HG03196 (cell line): ENCODE measurements around the gene RBM33.

Experiments used
- ATAC-seq: cut with Tn5 transposase; IDR thresholded peaks from one replicate; pipeline ENCODE4 v1.9.1; 2021; ENCODE audit not compliant: unreplicated experiment

RBM33 gene

GRCh38 chr7:155763691-155764437, 119.4 kb downstream of the RBM33 start:
- peak; percentile 60 for ATAC-seq

- ATAC-seq: peak; percentile 47
Measured at GRCh38 chr7:155764438-155764793, 120.0 kb downstream of the RBM33 start.

DNA sequence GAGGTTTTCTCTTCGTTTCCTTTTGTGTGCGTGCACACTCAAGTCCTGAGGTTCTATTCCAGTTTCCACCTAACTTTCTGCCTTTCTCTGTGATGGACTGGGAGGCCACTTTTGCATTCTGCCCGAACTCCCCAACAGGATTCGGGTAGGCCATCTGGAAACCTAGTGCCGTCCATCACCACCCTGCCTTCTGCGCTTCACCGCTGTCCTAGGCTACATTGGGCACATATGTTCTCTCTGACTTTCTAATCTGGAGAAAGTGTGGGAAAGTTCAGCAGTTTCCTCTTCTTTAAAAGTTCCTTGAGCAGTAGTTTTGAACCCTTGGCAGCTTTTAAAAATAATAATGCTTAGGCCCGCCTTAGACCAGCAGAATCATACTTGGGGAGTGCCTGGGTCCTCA, 121.0 kb downstream of the RBM33 start:
- ATAC-seq: no peak

DNA sequence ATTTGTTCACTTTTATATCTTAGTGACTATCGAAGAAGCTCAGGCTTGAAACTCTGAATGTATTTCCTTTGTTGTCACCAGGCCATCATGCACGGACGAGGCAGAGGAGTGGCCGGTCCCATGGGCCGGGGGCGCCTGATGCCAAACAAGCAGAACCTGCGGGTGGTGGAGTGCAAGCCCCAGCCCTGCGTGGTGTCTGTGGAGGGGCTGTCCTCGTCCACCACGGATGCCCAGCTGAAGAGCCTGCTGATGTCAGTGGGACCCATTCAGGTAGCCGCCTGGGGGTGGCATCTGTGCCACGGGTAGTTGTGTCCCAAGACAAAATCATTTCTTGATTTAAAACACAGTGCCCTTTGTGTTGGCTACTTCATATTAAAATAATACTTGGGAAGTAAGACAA, 121.9 kb downstream of the RBM33 start:
- no peak for ATAC-seq

DNA sequence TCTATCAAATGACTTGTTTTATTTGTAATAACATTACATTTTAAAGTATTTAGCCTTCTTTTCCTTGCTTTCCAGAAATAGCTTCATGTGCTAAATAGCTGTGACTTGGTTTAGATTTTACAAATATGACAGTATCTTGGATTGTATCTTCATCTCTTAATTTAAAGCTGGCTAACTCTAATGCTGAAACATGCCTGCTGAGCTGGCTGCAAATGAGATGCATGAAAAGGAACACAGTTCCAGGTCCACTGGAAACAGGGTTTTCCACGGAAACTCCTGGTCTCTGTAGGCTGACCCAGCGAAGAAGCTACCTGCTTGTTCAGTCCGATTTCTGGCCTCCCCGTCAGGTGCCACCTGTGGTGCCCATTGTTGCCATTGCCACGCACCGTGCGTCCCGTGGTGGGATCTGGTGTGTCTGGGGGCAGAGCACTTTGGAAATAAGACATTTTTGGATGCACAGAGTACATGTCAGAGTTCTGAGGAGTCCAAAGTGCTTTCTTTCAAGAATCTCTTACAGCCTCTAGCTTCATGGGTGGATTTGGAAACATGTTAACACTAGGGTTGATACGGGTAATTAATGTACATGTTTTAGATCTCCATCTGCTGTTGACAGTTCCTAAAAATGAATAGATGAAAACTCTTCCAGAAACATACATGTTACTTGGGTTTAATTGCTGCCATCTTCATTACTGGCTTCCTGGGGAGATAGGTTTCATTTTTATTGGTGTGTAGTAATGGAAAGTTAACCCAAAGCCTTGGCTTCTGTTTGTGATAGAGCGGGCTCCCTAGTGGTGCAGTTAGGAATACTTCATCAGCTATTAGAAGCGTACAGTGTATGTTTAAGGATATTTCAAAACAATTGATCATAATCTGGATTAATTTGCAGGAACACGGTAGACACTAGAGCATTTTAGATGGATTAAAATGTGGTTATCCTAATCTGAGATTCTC, 122.8 kb downstream of the RBM33 start:
- no peak for ATAC-seq

- no peak for ATAC-seq
Measured at GRCh38 chr7:155769701-155770100, 125.2 kb downstream of the RBM33 start.

GRCh38 chr7:155770241-155770640, 125.8 kb downstream of the RBM33 start:
- ATAC-seq: no peak

- no peak for ATAC-seq
Measured at GRCh38 chr7:155773531-155773930, 129.1 kb downstream of the RBM33 start.

- ATAC-seq: no peak
Measured at GRCh38 chr7:155774947-155775346, 130.5 kb downstream of the RBM33 start.

GRCh38 chr7:155775691-155776090, 131.2 kb downstream of the RBM33 start:
- no peak for ATAC-seq

GRCh38 chr7:155776606-155777005, 132.1 kb downstream of the RBM33 start:
- ATAC-seq: no peak

DNA sequence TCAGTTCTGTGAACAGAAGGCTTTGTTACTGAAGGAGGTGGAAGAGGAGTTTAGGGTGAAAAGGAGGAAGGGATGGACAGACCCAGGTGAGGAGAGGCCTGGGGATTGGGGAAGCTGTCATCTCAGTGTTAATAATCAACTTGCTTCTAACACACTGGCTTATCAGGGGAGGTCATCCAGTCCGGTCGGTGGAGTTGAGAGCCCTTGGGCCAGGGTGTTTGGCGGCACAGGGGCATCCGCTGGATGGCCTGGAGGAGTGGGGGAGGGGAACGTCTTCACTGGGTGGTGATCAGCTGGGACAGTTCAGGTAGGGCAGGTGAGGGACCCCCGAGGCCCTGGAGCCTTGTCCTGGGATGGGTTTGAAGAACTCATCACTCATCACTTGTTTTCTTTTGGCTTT, 133.9 kb downstream of the RBM33 start:
- ATAC-seq: no peak

DNA sequence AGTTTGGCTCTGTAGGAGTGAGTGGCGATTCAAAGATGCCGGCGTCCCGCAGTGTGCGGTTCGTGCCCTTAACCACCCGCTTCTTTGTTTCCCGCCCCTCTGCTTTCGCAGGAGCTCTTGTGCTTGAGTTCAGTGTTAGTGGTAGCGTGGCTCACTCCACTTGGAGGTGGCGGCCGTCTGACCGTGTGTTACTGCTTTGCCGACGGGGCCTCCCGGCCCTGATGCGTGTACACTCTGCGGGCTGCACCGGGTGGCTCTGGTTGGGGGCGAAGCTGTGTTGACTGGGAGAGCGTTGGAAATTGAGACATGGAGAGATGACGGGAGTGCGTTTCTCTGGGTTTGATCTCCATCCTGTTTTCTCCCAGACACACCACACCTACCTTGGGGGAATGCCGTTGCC, 136.4 kb downstream of the RBM33 start:
- no peak for ATAC-seq

GRCh38 chr7:155781433-155781832, 137.0 kb downstream of the RBM33 start:
- ATAC-seq: no peak

DNA sequence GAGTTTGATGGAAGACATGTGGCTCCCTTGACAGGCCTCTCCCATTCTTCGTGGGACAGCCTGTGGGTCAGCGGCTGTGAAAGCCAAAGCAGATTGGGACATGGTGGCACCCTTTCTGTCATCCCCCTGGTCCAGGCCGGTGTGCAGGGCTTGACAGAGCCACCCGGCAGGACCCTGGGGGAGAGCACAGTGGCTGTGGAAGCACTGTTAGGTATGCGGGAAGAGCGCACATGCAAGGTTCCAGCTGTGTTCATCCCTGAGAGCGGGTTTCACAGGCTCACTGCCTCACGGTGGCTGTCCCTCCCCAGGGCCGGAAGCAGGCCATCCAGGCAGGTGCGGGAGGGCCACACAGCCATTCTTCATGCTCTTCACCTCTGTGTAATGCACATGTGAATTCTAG, 138.0 kb downstream of the RBM33 start:
- no peak for ATAC-seq

DNA sequence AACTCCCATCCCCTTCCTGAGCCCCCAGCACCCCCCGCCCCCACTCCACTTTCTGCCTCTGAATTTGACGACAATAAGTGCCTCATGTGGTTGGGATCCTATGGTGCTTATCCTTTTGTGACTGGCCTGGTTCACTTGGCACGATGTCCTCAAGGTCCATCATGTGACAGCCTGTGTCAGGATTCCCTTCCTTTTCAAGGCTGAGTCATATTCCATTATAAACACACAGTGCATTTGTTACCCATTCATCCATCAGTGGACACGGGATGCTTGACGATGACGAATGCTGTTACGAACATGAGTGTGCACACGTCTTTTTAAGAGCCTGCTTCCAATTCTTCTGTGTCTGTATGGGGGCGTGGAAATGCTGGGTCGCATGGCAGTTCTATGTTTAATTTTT, 141.1 kb downstream of the RBM33 start:
- no peak for ATAC-seq

DNA sequence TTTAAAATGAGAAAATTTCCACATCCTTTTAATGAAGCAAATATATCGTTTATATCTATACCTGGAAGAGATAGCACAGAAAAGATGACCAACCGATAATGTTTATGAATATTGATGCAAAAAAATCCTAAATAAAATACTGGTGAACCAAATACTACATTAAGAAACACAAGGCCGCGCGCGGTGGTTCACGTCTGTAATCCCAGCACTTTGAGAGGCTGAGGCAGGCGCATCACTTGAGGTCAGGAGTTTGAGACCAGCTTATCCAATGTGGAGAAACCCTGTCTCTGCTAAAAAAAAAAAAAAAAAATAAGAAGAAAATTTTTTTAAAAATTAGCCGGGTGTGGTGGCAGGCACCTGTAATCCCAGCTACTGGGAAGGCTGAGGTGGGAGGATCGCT, 142.0 kb downstream of the RBM33 start:
- ATAC-seq: no peak

DNA sequence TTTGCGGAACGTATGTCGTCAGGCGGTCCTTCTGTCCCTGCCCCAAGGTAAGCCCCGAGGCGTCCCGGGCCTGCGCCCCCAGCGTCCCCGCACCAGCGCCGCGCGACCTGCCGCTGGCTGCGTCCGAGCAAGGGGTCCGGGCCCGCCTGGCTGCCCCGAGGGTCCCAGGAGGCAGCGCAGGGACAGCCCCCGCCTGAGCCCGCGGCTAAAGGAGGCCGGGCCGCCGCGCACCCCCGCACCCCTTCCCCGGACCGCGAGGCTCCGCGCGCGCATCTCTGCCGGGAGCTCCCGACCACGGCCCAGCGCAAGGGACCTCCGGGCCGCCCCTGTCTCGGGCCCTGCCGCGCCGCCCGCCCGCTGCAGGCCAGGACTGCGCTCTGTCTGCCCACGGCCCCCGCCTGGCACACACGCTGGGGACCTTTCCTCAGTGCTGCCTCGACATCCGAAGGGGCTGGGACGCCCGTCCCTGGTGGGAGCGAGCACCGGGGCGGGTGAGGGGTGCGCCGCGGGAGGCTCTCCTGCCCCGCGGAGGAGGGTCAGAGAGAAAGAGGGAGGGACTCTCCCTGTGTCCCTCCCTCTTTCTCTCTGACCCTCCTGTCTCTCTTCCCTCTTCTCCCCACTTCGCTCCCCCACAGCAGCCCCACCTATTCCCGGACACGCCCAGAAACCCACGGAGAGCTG, 142.8 kb downstream of the RBM33 start:
- ATAC-seq: no peak

GRCh38 chr7:155788616-155789000, 144.1 kb downstream of the RBM33 start:
- ATAC-seq: no peak

GRCh38 chr7:155789001-155789725, 144.7 kb downstream of the RBM33 start:
- no peak for ATAC-seq

GRCh38 chr7:155790666-155791065, 146.2 kb downstream of the RBM33 start:
- ATAC-seq: no peak
